GM21576 (cell line): ENCODE data around the gene SENP5.
"Not testable (repeated sequence)": the region's sequence is repeated elsewhere in the genome, so short reads cannot be mapped to it uniquely, and the experiment has no call there.

Source experiments
- ATAC-seq: cut with Tn5 transposase; IDR thresholded peaks from one replicate; pipeline ENCODE4 v1.9.1; 2021; ENCODE audit warnings: mild to moderate bottlenecking, moderate library complexity; ENCODE audit not compliant: unreplicated experiment

Gene SENP5

GRCh38 chr3:196941729-196942225 lies 74.1 kb downstream of the SENP5 start:
- ATAC-seq: peak; percentile 34

- ATAC-seq: peak; percentile 89
These were observed 74.7 kb downstream of the SENP5 start, which contains the start of gene NCBP2 for GRCh38 chr3:196942226-196942914. Gene NCBP2 (minus strand): TSS chr3:196942528. CDS start chr3:196942503, 25 bp downstream.

- peak; percentile 4 for ATAC-seq
These were observed 75.2 kb downstream of the SENP5 start for GRCh38 chr3:196942915-196943277.

GRCh38 chr3:196944037-196944790 lies 76.5 kb downstream of the SENP5 start:
- not testable (repeated sequence) for ATAC-seq

- ATAC-seq: no peak
These were observed 79.6 kb downstream of the SENP5 start for GRCh38 chr3:196947136-196947859.

GRCh38 chr3:196947860-196948441 lies 80.2 kb downstream of the SENP5 start:
- no peak for ATAC-seq

- ATAC-seq: no peak
These were observed 80.9 kb downstream of the SENP5 start for GRCh38 chr3:196948442-196949284.

- no peak for ATAC-seq
These were observed 81.5 kb downstream of the SENP5 start for GRCh38 chr3:196949285-196949619.

GRCh38 chr3:196949750-196950149 lies 82.0 kb downstream of the SENP5 start:
- no peak for ATAC-seq

GRCh38 chr3:196951371-196951770 lies 83.7 kb downstream of the SENP5 start:
- ATAC-seq: no peak

GRCh38 chr3:196954832-196955231 lies 87.1 kb downstream of the SENP5 start:
- no peak for ATAC-seq

- no peak for ATAC-seq
These were observed 94.6 kb downstream of the SENP5 start for GRCh38 chr3:196962108-196962929.

GRCh38 chr3:196962930-196963630 lies 95.4 kb downstream of the SENP5 start:
- no peak for ATAC-seq

- ATAC-seq: no peak
These were observed 95.9 kb downstream of the SENP5 start for GRCh38 chr3:196963631-196963953.

GRCh38 chr3:196965112-196965803 lies 97.5 kb downstream of the SENP5 start:
- no peak for ATAC-seq

GRCh38 chr3:196965804-196966173 lies 98.1 kb downstream of the SENP5 start:
- no peak for ATAC-seq

- no peak for ATAC-seq
These were observed 99.0 kb downstream of the SENP5 start for GRCh38 chr3:196966526-196967401.
